Stomach (tissue), 4 donors: ENCODE data around the gene PRAMEF12.
"Not testable (repeated sequence)": the region's sequence is repeated elsewhere in the genome, so short reads cannot be mapped to it uniquely, and the experiment has no call there.

ENCODE experiments used
- CTCF ChIP-seq, 7 experiments: fragments of 450-650 bp in 4 of 7; fragments of 200-600 bp in 3 of 7; sonication (generic) in 3 of 7; IDR thresholded peaks; one replicate each; pipeline ENCODE4 v1.5.1; 2016 to 2019; ENCODE audit warnings: antibody characterized with exemption in 7 of 7, control low read depth in 2 of 7, mild to moderate bottlenecking in 1 of 7
- POLR2AphosphoS5 ChIP-seq, 3 donors: sonication (generic); formaldehyde crosslinking; IDR thresholded peaks; one replicate each; pipeline ENCODE4 v1.6.1; 2016; ENCODE audit warnings: antibody characterized with exemption in 3 of 3

- not testable (repeated sequence) for TF ChIP-seq CTCF, POLR2AphosphoS5 (IDR thresholded peaks at IDR 0.05)
Measured at GRCh38 chr1:12819061-12819460, 45.5 kb downstream of the PRAMEF12 start.
